HepG2 (cell line): ENCODE results near the gene ADGRV1. TPM values are rescaled to one million over a fixed set of nuclear protein-coding genes. Genes with fewer than 3 reads are reported as not detected.

Experiments
- BCL6 ChIP-seq: IDR thresholded peaks from 2 replicates; pipeline ENCODE4 v1.6.1; 2016; ENCODE audit warnings: missing genetic modification reagents, missing compliant biosample characterization
- GZF1 ChIP-seq: sonication (generic); formaldehyde crosslinking; IDR thresholded peaks from 2 replicates; pipeline ENCODE4 v1.5.1; 2020; ENCODE audit warnings: mild to moderate bottlenecking, missing genetic modification reagents
- HOXA9 ChIP-seq: sonication (generic); formaldehyde crosslinking; IDR thresholded peaks from 2 replicates; pipeline ENCODE4 v1.8.1; 2022; ENCODE audit warnings: missing genetic modification reagents, mild to moderate bottlenecking, moderate library complexity, borderline replicate concordance
- JUND ChIP-seq: sonication (generic); formaldehyde crosslinking; IDR thresholded peaks from 2 replicates; pipeline ENCODE4 v1.8.0; 2022; ENCODE audit warnings: mild to moderate bottlenecking, missing genetic modification reagents
- SALL2 ChIP-seq: sonication (generic); formaldehyde crosslinking; IDR thresholded peaks from 2 replicates; pipeline ENCODE4 v1.8.1; 2023; ENCODE audit warnings: mild to moderate bottlenecking, missing genetic modification reagents, inconsistent platforms
- ZNF24 ChIP-seq: fragments of 450-650 bp; IDR thresholded peaks from 2 replicates; pipeline ENCODE4 v1.6.1; 2017; ENCODE audit warnings: antibody characterized with exemption, mild to moderate bottlenecking
- polyA plus RNA-seq, 8 experiments: library from polyadenylated mRNA; depleted of rRNA in 3 of 8; stranded (reverse) in 7 of 8; unstranded in 1 of 8; fragments of >200 nt; fragmentation: Illumina TruSeq in 4 of 8; extraction: Trizol in 4 of 8; gene quantifications; 2 replicates each; pipeline versions ENCODE4 v1.2.1 to v1.2.3, GENCODE V29; 2011 to 2016; ENCODE audit warnings: low read depth in 4 of 8, missing spikeins in 1 of 8, mixed read lengths in 1 of 8; ENCODE audit not compliant: insufficient read depth in 1 of 8
- total RNA-seq, 5 experiments: library from RNA; depleted of rRNA; stranded (reverse); fragments of >200 nt; fragmentation: Illumina TruSeq; extraction: Trizol; gene quantifications; 2 replicates each; pipeline ENCODE4 v1.2.3, GENCODE V29; 2016; ENCODE audit warnings: low read depth in 1 of 5
- TF ChIP-seq, protein P1 (sequence below): sonication (generic); formaldehyde crosslinking; IDR thresholded peaks from 2 replicates; pipeline ENCODE4 v1.9.0; 2022; ENCODE audit warnings: missing genetic modification reagents, mild to moderate bottlenecking, borderline replicate concordance
- TF ChIP-seq, protein P2 (sequence below): IDR thresholded peaks from 2 replicates; pipeline ENCODE4 v1.6.1; 2016; ENCODE audit warnings: missing compliant biosample characterization, missing genetic modification reagents, borderline replicate concordance
- TF ChIP-seq, protein P3 (sequence below): sonication (generic); formaldehyde crosslinking; IDR thresholded peaks from 2 replicates; pipeline ENCODE4 v1.5.1; 2020; ENCODE audit warnings: missing genetic modification reagents, mild to moderate bottlenecking, borderline replicate concordance
- TF ChIP-seq, protein P4 (sequence below): sonication (generic); formaldehyde crosslinking; IDR thresholded peaks from 2 replicates; pipeline ENCODE4 v1.4.0; 2020; ENCODE audit warnings: low read depth, mild to moderate bottlenecking, missing genetic modification reagents
- TF ChIP-seq, protein P5 (sequence below): sonication (generic); formaldehyde crosslinking; IDR thresholded peaks from 2 replicates; pipeline ENCODE4 v1.4.0; 2020; ENCODE audit warnings: missing genetic modification reagents

Gene ADGRV1
- total and polyA plus RNA-seq, 2 of the 13 experiments (the other 11 are each of a cell fraction or from before 2014, with no cell fraction given) = 1.7 to 3.9 TPM

DNA sequence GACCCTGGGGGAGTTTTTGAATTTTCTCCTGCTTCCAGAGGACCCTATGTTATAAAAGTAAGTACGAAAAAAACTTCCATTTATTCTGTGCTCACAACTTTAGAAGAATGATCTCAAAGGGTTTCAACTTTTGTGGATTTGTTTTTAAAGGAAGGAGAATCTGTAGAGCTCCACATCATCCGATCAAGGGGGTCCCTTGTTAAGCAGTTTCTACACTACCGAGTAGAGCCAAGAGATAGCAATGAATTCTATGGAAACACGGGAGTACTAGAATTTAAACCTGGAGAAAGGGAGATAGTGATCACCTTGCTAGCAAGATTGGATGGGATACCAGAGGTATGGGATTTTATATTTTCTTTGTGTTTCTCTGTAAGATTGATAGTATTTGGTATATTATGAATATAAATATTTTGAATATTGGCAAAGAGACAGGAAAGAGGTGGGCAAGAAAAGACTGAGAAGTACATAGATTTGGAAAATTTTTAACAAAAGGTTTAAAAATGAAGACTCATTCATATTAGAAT is 84.2 kb downstream of the ADGRV1 start (continued):
- TF ChIP-seq, protein P1, sequence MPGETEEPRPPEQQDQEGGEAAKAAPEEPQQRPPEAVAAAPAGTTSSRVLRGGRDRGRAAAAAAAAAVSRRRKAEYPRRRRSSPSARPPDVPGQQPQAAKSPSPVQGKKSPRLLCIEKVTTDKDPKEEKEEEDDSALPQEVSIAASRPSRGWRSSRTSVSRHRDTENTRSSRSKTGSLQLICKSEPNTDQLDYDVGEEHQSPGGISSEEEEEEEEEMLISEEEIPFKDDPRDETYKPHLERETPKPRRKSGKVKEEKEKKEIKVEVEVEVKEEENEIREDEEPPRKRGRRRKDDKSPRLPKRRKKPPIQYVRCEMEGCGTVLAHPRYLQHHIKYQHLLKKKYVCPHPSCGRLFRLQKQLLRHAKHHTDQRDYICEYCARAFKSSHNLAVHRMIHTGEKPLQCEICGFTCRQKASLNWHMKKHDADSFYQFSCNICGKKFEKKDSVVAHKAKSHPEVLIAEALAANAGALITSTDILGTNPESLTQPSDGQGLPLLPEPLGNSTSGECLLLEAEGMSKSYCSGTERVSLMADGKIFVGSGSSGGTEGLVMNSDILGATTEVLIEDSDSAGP (CRISPR knock-in tag) = no peak
- TF ChIP-seq, protein P2, sequence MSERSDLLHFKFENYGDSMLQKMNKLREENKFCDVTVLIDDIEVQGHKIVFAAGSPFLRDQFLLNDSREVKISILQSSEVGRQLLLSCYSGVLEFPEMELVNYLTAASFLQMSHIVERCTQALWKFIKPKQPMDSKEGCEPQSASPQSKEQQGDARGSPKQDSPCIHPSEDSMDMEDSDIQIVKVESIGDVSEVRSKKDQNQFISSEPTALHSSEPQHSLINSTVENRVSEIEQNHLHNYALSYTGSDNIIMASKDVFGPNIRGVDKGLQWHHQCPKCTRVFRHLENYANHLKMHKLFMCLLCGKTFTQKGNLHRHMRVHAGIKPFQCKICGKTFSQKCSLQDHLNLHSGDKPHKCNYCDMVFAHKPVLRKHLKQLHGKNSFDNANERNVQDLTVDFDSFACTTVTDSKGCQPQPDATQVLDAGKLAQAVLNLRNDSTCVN = no peak
- TF ChIP-seq, protein P3, sequence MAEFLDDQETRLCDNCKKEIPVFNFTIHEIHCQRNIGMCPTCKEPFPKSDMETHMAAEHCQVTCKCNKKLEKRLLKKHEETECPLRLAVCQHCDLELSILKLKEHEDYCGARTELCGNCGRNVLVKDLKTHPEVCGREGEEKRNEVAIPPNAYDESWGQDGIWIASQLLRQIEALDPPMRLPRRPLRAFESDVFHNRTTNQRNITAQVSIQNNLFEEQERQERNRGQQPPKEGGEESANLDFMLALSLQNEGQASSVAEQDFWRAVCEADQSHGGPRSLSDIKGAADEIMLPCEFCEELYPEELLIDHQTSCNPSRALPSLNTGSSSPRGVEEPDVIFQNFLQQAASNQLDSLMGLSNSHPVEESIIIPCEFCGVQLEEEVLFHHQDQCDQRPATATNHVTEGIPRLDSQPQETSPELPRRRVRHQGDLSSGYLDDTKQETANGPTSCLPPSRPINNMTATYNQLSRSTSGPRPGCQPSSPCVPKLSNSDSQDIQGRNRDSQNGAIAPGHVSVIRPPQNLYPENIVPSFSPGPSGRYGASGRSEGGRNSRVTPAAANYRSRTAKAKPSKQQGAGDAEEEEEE (CRISPR knock-in tag) = no peak
- TF ChIP-seq HOXA9 (CRISPR knock-in tag) (no peak), BCL6 (CRISPR knock-in tag) (no peak), JUND (CRISPR knock-in tag) (no peak), GZF1 (CRISPR knock-in tag) (no peak), SALL2 (no peak), ZNF24 (no peak)
- TF ChIP-seq, protein P4, sequence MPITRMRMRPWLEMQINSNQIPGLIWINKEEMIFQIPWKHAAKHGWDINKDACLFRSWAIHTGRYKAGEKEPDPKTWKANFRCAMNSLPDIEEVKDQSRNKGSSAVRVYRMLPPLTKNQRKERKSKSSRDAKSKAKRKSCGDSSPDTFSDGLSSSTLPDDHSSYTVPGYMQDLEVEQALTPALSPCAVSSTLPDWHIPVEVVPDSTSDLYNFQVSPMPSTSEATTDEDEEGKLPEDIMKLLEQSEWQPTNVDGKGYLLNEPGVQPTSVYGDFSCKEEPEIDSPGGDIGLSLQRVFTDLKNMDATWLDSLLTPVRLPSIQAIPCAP (CRISPR knock-in tag) = no peak
- TF ChIP-seq, protein P5, sequence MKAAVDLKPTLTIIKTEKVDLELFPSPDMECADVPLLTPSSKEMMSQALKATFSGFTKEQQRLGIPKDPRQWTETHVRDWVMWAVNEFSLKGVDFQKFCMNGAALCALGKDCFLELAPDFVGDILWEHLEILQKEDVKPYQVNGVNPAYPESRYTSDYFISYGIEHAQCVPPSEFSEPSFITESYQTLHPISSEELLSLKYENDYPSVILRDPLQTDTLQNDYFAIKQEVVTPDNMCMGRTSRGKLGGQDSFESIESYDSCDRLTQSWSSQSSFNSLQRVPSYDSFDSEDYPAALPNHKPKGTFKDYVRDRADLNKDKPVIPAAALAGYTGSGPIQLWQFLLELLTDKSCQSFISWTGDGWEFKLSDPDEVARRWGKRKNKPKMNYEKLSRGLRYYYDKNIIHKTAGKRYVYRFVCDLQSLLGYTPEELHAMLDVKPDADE (CRISPR knock-in tag) = no peak
